ENCODE measurements around the gene DGCR6L. TPM values are rescaled to one million over a fixed set of nuclear protein-coding genes. Genes with fewer than 3 reads are reported as not detected.
"Not testable (repeated sequence)": the region's sequence is repeated elsewhere in the genome, so short reads cannot be mapped to it uniquely, and the experiment has no call there.

The DGCR6L gene
- total and polyA plus RNA-seq, 7 experiments from 2014 or later, result 29.4 to 158 (median 43.8) TPM

- no peak for ATAC-seq
These were observed 38.0 kb downstream of the DGCR6L start for GRCh38 chr22:20281891-20282290.

GRCh38 chr22:20281473-20281872 is 38.4 kb downstream of the DGCR6L start:
- H3K9me3 Mint-ChIP-seq; H3K27me3 Mint-ChIP-seq; H3K36me3 ChIP-seq (ENCODE audit: control insufficient read depth in 2 of 3, insufficient read depth in 3 of 3, low read length in 3 of 3); DNase-seq; H3K9me3 ChIP-seq (ENCODE audit: control insufficient read depth in 2 of 3, low read length in 3 of 3); H3K27ac ChIP-seq (ENCODE audit: low read depth, low read length); POLR2A ChIA-PET; H3K27ac Mint-ChIP-seq; H3K27me3 ChIP-seq (ENCODE audit: control insufficient read depth in 2 of 2, insufficient read depth in 2 of 2, low read length in 2 of 2); intact Hi-C loops (cut with micrococcal nuclease); H3K4me1 ChIP-seq (ENCODE audit: control insufficient read depth in 2 of 2, insufficient read depth in 2 of 2, low read length in 2 of 2); H3K4me3 ChIP-seq (ENCODE audit: low read length); H3K4me3 Mint-ChIP-seq; ATAC-seq; H3K36me3 Mint-ChIP-seq; H3K4me1 Mint-ChIP-seq: not testable (repeated sequence)
- CTCF ChIA-PET, result interaction anchor here (0.6 to 2.1 kb wide), 2 partner anchors 124 to 181 kb away, joined by 3 to 5 read pairs; no protein-coding TSS in a partner anchor

More at GRCh38 chr22:20281891-20282290, 38.0 kb downstream of the DGCR6L start:
- DNase-seq, result no peak
- no peak overlapping the region for H3K27ac Mint-ChIP-seq
- no peaks in the 10 kb centered on the region for H3K9me3 ChIP-seq (ENCODE audit: control insufficient read depth in 2 of 3, low read length in 3 of 3)
- no peaks in the 10 kb centered on the region for H3K36me3 ChIP-seq (ENCODE audit: control insufficient read depth in 2 of 3, insufficient read depth in 3 of 3, low read length in 3 of 3)
- H3K27me3 ChIP-seq (ENCODE audit: control insufficient read depth in 2 of 2, insufficient read depth in 2 of 2, low read length in 2 of 2), result no peaks in the 10 kb centered on the region
- ChIA-PET CTCF (interaction anchor here (0.6 to 2.1 kb wide), 2 partner anchors 124 to 181 kb away, joined by 3 to 5 read pairs; no protein-coding TSS in a partner anchor), POLR2A (no interaction called here)
- H3K9me3 Mint-ChIP-seq, result peaks cover 0 to 1% (median 0%) of the 10 kb centered on the region in 11 donors
- no peaks in the 10 kb centered on the region for H3K27me3 Mint-ChIP-seq
- no peak overlapping the region for H3K4me3 ChIP-seq (ENCODE audit: low read length)
- no peaks in the 10 kb centered on the region for H3K4me1 ChIP-seq (ENCODE audit: control insufficient read depth in 2 of 2, insufficient read depth in 2 of 2, low read length in 2 of 2)
- H3K27ac ChIP-seq (ENCODE audit: low read depth, low read length), result no peak overlapping the region
- intact Hi-C loops (cut with micrococcal nuclease), result no loop called here
- no peak overlapping the region for H3K4me3 Mint-ChIP-seq
- no peaks in the 10 kb centered on the region for H3K36me3 Mint-ChIP-seq
- no peaks in the 10 kb centered on the region for H3K4me1 Mint-ChIP-seq

GRCh38 chr22:20280866-20281265 is 39.0 kb downstream of the DGCR6L start:
- ATAC-seq, result no peak
- no peaks in the 10 kb centered on the region for H3K9me3 ChIP-seq (ENCODE audit: control insufficient read depth in 2 of 3, low read length in 3 of 3)
- DNase-seq, result no peak
- no peak overlapping the region for H3K4me3 ChIP-seq (ENCODE audit: low read length)
- ChIA-PET CTCF (no interaction called here), POLR2A (no interaction called here)
- H3K27me3 ChIP-seq (ENCODE audit: control insufficient read depth in 2 of 2, insufficient read depth in 2 of 2, low read length in 2 of 2), result no peaks in the 10 kb centered on the region
- H3K27ac ChIP-seq (ENCODE audit: low read depth, low read length), result no peak overlapping the region
- H3K4me3 Mint-ChIP-seq, result no peak overlapping the region
- no peaks in the 10 kb centered on the region for H3K9me3 Mint-ChIP-seq
- no peaks in the 10 kb centered on the region for H3K36me3 ChIP-seq (ENCODE audit: control insufficient read depth in 2 of 3, insufficient read depth in 3 of 3, low read length in 3 of 3)
- no peak overlapping the region for H3K27ac Mint-ChIP-seq
- intact Hi-C loops (cut with micrococcal nuclease), result no loop called here
- no peaks in the 10 kb centered on the region for H3K27me3 Mint-ChIP-seq
- H3K4me1 Mint-ChIP-seq, result no peaks in the 10 kb centered on the region
- no peaks in the 10 kb centered on the region for H3K4me1 ChIP-seq (ENCODE audit: control insufficient read depth in 2 of 2, insufficient read depth in 2 of 2, low read length in 2 of 2)
- no peaks in the 10 kb centered on the region for H3K36me3 Mint-ChIP-seq

- H3K4me3 ChIP-seq (ENCODE audit: low read length); H3K9me3 ChIP-seq (ENCODE audit: control insufficient read depth in 2 of 3, low read length in 3 of 3); H3K36me3 Mint-ChIP-seq; H3K36me3 ChIP-seq (ENCODE audit: control insufficient read depth in 2 of 3, insufficient read depth in 3 of 3, low read length in 3 of 3); H3K4me3 Mint-ChIP-seq; POLR2A ChIA-PET; intact Hi-C loops (cut with micrococcal nuclease); H3K27ac Mint-ChIP-seq; H3K9me3 Mint-ChIP-seq; ATAC-seq; H3K27ac ChIP-seq (ENCODE audit: low read depth, low read length); H3K27me3 Mint-ChIP-seq; CTCF ChIA-PET; H3K4me1 Mint-ChIP-seq; H3K27me3 ChIP-seq (ENCODE audit: control insufficient read depth in 2 of 2, insufficient read depth in 2 of 2, low read length in 2 of 2); H3K4me1 ChIP-seq (ENCODE audit: control insufficient read depth in 2 of 2, insufficient read depth in 2 of 2, low read length in 2 of 2); DNase-seq: not testable (repeated sequence)
These were observed 39.7 kb downstream of the DGCR6L start for GRCh38 chr22:20280163-20280562.

GRCh38 chr22:20279662-20280134 is 40.2 kb downstream of the DGCR6L start:
- no peak for DNase-seq
- no peak overlapping the region for H3K27ac Mint-ChIP-seq

GRCh38 chr22:20278726-20279490 is 41.0 kb downstream of the DGCR6L start:
- H3K36me3 ChIP-seq (ENCODE audit: control insufficient read depth in 2 of 3, insufficient read depth in 3 of 3, low read length in 3 of 3); ATAC-seq; H3K27ac ChIP-seq (ENCODE audit: low read depth, low read length); H3K27ac Mint-ChIP-seq; intact Hi-C loops (cut with micrococcal nuclease); H3K27me3 Mint-ChIP-seq; H3K36me3 Mint-ChIP-seq; H3K4me3 ChIP-seq (ENCODE audit: low read length); H3K4me1 ChIP-seq (ENCODE audit: control insufficient read depth in 2 of 2, insufficient read depth in 2 of 2, low read length in 2 of 2); H3K27me3 ChIP-seq (ENCODE audit: control insufficient read depth in 2 of 2, insufficient read depth in 2 of 2, low read length in 2 of 2); CTCF ChIA-PET; H3K9me3 ChIP-seq (ENCODE audit: control insufficient read depth in 2 of 3, low read length in 3 of 3); H3K4me3 Mint-ChIP-seq; H3K4me1 Mint-ChIP-seq; POLR2A ChIA-PET; H3K9me3 Mint-ChIP-seq; DNase-seq: not testable (repeated sequence)

More at GRCh38 chr22:20279662-20280134, 40.2 kb downstream of the DGCR6L start:
- no peak for ATAC-seq
- Mint-ChIP-seq H3K36me3 (no peaks in the 10 kb centered on the region), H3K9me3 (no peaks in the 10 kb centered on the region), H3K27me3 (no peaks in the 10 kb centered on the region), H3K4me3 (no peak overlapping the region), H3K4me1 (peaks cover 0 to 1% (median 0%) of the 10 kb centered on the region in 7 donors)
- ChIA-PET CTCF (no interaction called here), POLR2A (no interaction called here)
- Histone ChIP-seq H3K27ac (ENCODE audit: low read depth, low read length) (no peak overlapping the region), H3K27me3 (ENCODE audit: control insufficient read depth in 2 of 2, insufficient read depth in 2 of 2, low read length in 2 of 2) (no peaks in the 10 kb centered on the region), H3K9me3 (ENCODE audit: control insufficient read depth in 2 of 3, low read length in 3 of 3) (no peaks in the 10 kb centered on the region), H3K4me3 (ENCODE audit: low read length) (no peak overlapping the region), H3K36me3 (ENCODE audit: control insufficient read depth in 2 of 3, insufficient read depth in 3 of 3, low read length in 3 of 3) (no peaks in the 10 kb centered on the region), H3K4me1 (ENCODE audit: control insufficient read depth in 2 of 2, insufficient read depth in 2 of 2, low read length in 2 of 2) (no peaks in the 10 kb centered on the region)
- intact Hi-C loops (cut with micrococcal nuclease), result no loop called here

GRCh38 chr22:20277936-20278635 is 41.8 kb downstream of the DGCR6L start:
- H3K9me3 Mint-ChIP-seq; H3K27me3 Mint-ChIP-seq; H3K4me3 Mint-ChIP-seq; H3K27me3 ChIP-seq (ENCODE audit: control insufficient read depth in 2 of 2, insufficient read depth in 2 of 2, low read length in 2 of 2); H3K4me1 Mint-ChIP-seq; H3K4me3 ChIP-seq (ENCODE audit: low read length); intact Hi-C loops (cut with micrococcal nuclease); CTCF ChIA-PET; H3K4me1 ChIP-seq (ENCODE audit: control insufficient read depth in 2 of 2, insufficient read depth in 2 of 2, low read length in 2 of 2); H3K27ac ChIP-seq (ENCODE audit: low read depth, low read length); H3K36me3 Mint-ChIP-seq; H3K27ac Mint-ChIP-seq; H3K9me3 ChIP-seq (ENCODE audit: control insufficient read depth in 2 of 3, low read length in 3 of 3); ATAC-seq; POLR2A ChIA-PET; H3K36me3 ChIP-seq (ENCODE audit: control insufficient read depth in 2 of 3, insufficient read depth in 3 of 3, low read length in 3 of 3); DNase-seq: not testable (repeated sequence)

All from naive thymus-derived CD4-positive, alpha-beta T cell (primary cell).